IMR-90 (cell line): ENCODE data around the gene CCL13. TPM values are rescaled to one million over a fixed set of nuclear protein-coding genes. Genes with fewer than 3 reads are reported as not detected.

Source experiments
- ATAC-seq: fragments of 200-7000 bp; cut with Tn5 transposase; 2 replicates; pipeline ENCODE4 v1.9.1; 2020; ENCODE audit warnings: low read depth, mild to moderate bottlenecking, moderate library complexity
- BruUV-seq: library from RNA; stranded (reverse); fragments of 400-500 nt; replicated peaks from 2 replicates; lab custom pipeline; 2021; lab: Mats Ljungman, UMichigan
- CTCF ChIA-PET: fragments of 300-600 bp; formaldehyde crosslinking; extraction: SDS; loops from one replicate; lab custom pipeline; 2021; ENCODE audit warnings: antibody characterized with exemption; lab: Yijun Ruan, JAX
- POLR2A ChIA-PET: fragments of 300-600 bp; sonication (Branson Sonifier 250); formaldehyde crosslinking; loops from one replicate; lab custom pipeline; 2022; ENCODE audit warnings: antibody characterized with exemption; ENCODE audit not compliant: unreplicated experiment; lab: Charles Lee
- DNase-seq: peaks from one replicate; pipeline ENCODE4 v3.0.0; 2013
- H2AFZ ChIP-seq: replicated peaks from 2 replicates; pipeline ENCODE3; 2013; ENCODE audit warnings: low read length, mild to moderate bottlenecking; ENCODE audit not compliant: poor library complexity
- H2AK5ac ChIP-seq: 2 replicates; pipeline ENCODE4 v1.6.1; 2013; ENCODE audit warnings: low read depth, low read length, inconsistent platforms
- H2AK9ac ChIP-seq: replicated peaks from 2 replicates; pipeline ENCODE3; 2013; ENCODE audit warnings: mild to moderate bottlenecking, low read depth, low read length, moderate library complexity; ENCODE audit not compliant: poor library complexity
- H2BK120ac ChIP-seq: 2 replicates; pipeline ENCODE4 v1.6.1; 2013; ENCODE audit warnings: low read depth, low read length, inconsistent platforms
- H2BK15ac ChIP-seq: 3 replicates; pipeline ENCODE4 v1.6.1; 2013; ENCODE audit warnings: low read depth, low read length, inconsistent platforms
- H2BK20ac ChIP-seq: 2 replicates; pipeline ENCODE4 v1.6.1; 2013; ENCODE audit warnings: low read depth, mild to moderate bottlenecking, inconsistent platforms, low read length, moderate library complexity
- H2BK5ac ChIP-seq: 2 replicates; pipeline ENCODE4 v1.6.1; 2013; ENCODE audit warnings: mild to moderate bottlenecking, low read depth, low read length, inconsistent platforms; ENCODE audit not compliant: poor library complexity, severe bottlenecking
- H3K14ac ChIP-seq: replicated peaks from 2 replicates; pipeline ENCODE4 v1.6.1; 2013; ENCODE audit warnings: low read depth, low read length, inconsistent platforms
- H3K18ac ChIP-seq: 2 replicates; pipeline ENCODE4 v1.6.1; 2013; ENCODE audit warnings: low read depth, low read length, control low read depth
- H3K23ac ChIP-seq: 2 replicates; pipeline ENCODE4 v1.6.1; 2013; ENCODE audit warnings: low read depth, low read length, inconsistent platforms
- H3K27ac ChIP-seq: 2 replicates; pipeline ENCODE4 v1.5.1; 2013; ENCODE audit warnings: mild to moderate bottlenecking, control low read depth, low read length; ENCODE audit not compliant: insufficient read depth
- H3K27me3 ChIP-seq: 2 replicates; pipeline ENCODE4 v1.6.1; 2013; ENCODE audit warnings: low read length; ENCODE audit not compliant: control insufficient read depth, insufficient read depth
- H3K36me3 ChIP-seq: 2 replicates; pipeline ENCODE4 v1.6.1; 2013; ENCODE audit warnings: low read length, mixed read lengths; ENCODE audit not compliant: control insufficient read depth, insufficient read depth
- H3K4ac ChIP-seq: 2 replicates; pipeline ENCODE4 v1.6.1; 2013; ENCODE audit warnings: low read depth, low read length, inconsistent platforms
- H3K4me1 ChIP-seq: 2 replicates; pipeline ENCODE4 v1.6.1; 2013; ENCODE audit warnings: low read length, mixed read lengths; ENCODE audit not compliant: control insufficient read depth, insufficient read depth
- H3K4me2 ChIP-seq: 2 replicates; pipeline ENCODE4 v1.6.1; 2013; ENCODE audit warnings: low read depth, mild to moderate bottlenecking, control low read depth, low read length, moderate library complexity
- H3K4me3 ChIP-seq: 2 replicates; pipeline ENCODE4 v1.5.1; 2013; ENCODE audit warnings: low read depth, mild to moderate bottlenecking, control low read depth, low read length, moderate library complexity; ENCODE audit not compliant: insufficient read depth
- H3K56ac ChIP-seq: 2 replicates; pipeline ENCODE4 v1.6.1; 2013; ENCODE audit warnings: low read length, inconsistent platforms; ENCODE audit not compliant: insufficient read depth; ENCODE audit errors: extremely low read depth
- H3K79me1 ChIP-seq, 2 experiments: 2 replicates each; pipeline ENCODE4 v1.6.1; 2013; ENCODE audit warnings: low read length in 2 of 2, inconsistent platforms in 1 of 2, low read depth in 1 of 2
- H3K9ac ChIP-seq: 2 replicates; pipeline ENCODE4 v1.6.1; 2013; ENCODE audit warnings: low read depth, low read length, control low read depth
- H3K9me1 ChIP-seq: 2 replicates; pipeline ENCODE4 v1.6.1; 2013; ENCODE audit warnings: low read length, inconsistent platforms; ENCODE audit not compliant: insufficient read depth
- H3K9me3 ChIP-seq: 2 replicates; pipeline ENCODE4 v1.6.1; 2013; ENCODE audit warnings: low read length; ENCODE audit not compliant: control insufficient read depth, insufficient read depth
- H4K20me1 ChIP-seq: 2 replicates; pipeline ENCODE4 v1.6.1; 2013; ENCODE audit warnings: low read length, inconsistent platforms; ENCODE audit not compliant: insufficient read depth
- H4K5ac ChIP-seq: 2 replicates; pipeline ENCODE4 v1.6.1; 2013; ENCODE audit warnings: mild to moderate bottlenecking, low read depth, low read length, control low read depth
- H4K8ac ChIP-seq, 2 experiments: 2 replicates each; pipeline ENCODE4 v1.6.1; 2013; ENCODE audit warnings: low read depth in 2 of 2, low read length in 2 of 2, control low read depth in 1 of 2, inconsistent platforms in 1 of 2
- H4K91ac ChIP-seq: 2 replicates; pipeline ENCODE4 v1.6.1; 2013; ENCODE audit warnings: low read depth, low read length, inconsistent platforms; ENCODE audit not compliant: insufficient read depth
- BHLHE40 ChIP-seq: fragments of 150-350 bp; IDR thresholded peaks from 2 replicates; pipeline ENCODE4 v1.6.1; 2016; ENCODE audit warnings: mild to moderate bottlenecking, low read depth, low read length
- CEBPB ChIP-seq: IDR thresholded peaks from 2 replicates; pipeline ENCODE4 v1.6.1; 2012; ENCODE audit warnings: low read depth, low read length, improper control_type of control experiment
- CHD1 ChIP-seq: IDR thresholded peaks from 2 replicates; pipeline ENCODE4 v1.6.1; 2012; ENCODE audit warnings: low read depth, low read length, improper control_type of control experiment
- FOS ChIP-seq: fragments of 150-350 bp; IDR thresholded peaks from 2 replicates; pipeline ENCODE4 v1.6.1; 2016; ENCODE audit warnings: low read depth, low read length
- MAFK ChIP-seq: IDR thresholded peaks from 2 replicates; pipeline ENCODE4 v1.6.1; 2012; ENCODE audit warnings: low read depth, low read length, improper control_type of control experiment
- MAZ ChIP-seq: IDR thresholded peaks from 2 replicates; pipeline ENCODE4 v1.6.1; 2012; ENCODE audit warnings: low read depth, mild to moderate bottlenecking, low read length, improper control_type of control experiment, moderate library complexity, borderline replicate concordance
- MXI1 ChIP-seq: IDR thresholded peaks from 2 replicates; pipeline ENCODE4 v1.6.1; 2012; ENCODE audit warnings: low read depth, mild to moderate bottlenecking, low read length, moderate library complexity, borderline replicate concordance
- NFE2L2 ChIP-seq: fragments of 150-350 bp; IDR thresholded peaks from 2 replicates; pipeline ENCODE4 v1.6.1; 2016; ENCODE audit warnings: low read depth, mild to moderate bottlenecking, low read length
- POLR2A ChIP-seq: IDR thresholded peaks from 2 replicates; pipeline ENCODE4 v1.6.1; 2012; ENCODE audit warnings: mild to moderate bottlenecking, low read depth, low read length
- RAD21 ChIP-seq: IDR thresholded peaks from 2 replicates; pipeline ENCODE4 v1.6.1; 2012; ENCODE audit warnings: low read length, improper control_type of control experiment
- RCOR1 ChIP-seq: IDR thresholded peaks from 2 replicates; pipeline ENCODE4 v1.6.1; 2012; ENCODE audit warnings: mild to moderate bottlenecking, low read length, improper control_type of control experiment; ENCODE audit not compliant: insufficient replicate concordance
- RFX5 ChIP-seq: IDR thresholded peaks from 2 replicates; pipeline ENCODE4 v1.8.0; 2012; ENCODE audit warnings: low read depth, mild to moderate bottlenecking, low read length, moderate library complexity
- SMC3 ChIP-seq: fragments of 150-350 bp; IDR thresholded peaks from 2 replicates; pipeline ENCODE4 v1.6.1; 2016; ENCODE audit warnings: low read depth, mild to moderate bottlenecking, antibody characterized with exemption, low read length, moderate library complexity
- WGBS, 2 experiments: methylation state at CpG; one replicate each; pipeline versions ENCODE4 v1.1.5 to v1.1.7; 2013; ENCODE audit warnings: missing lambda C conversion rate in 2 of 2; ENCODE audit not compliant: insufficient read length in 1 of 2; ENCODE audit errors: extremely low coverage in 2 of 2; 5-methylcytosine and 5-hydroxymethylcytosine counted together
- dilution Hi-C: fragments of 300-500 bp; cut with HindIII; formaldehyde crosslinking; loops from one replicate; pipeline ENCODE4 v1.14.3; 2018; ENCODE audit warnings: low sequenced_read_pairs; ENCODE audit not compliant: unreplicated experiment
- in situ Hi-C: fragments of 300-500 bp; cut with MboI; formaldehyde crosslinking; loops from 3 replicates; pipeline ENCODE4 v1.14.3; 2019; ENCODE audit warnings: low sequenced_read_pairs, inconsistent platforms, mixed read lengths
- intact Hi-C: fragments of 100-400 bp; cut with micrococcal nuclease; formaldehyde crosslinking; loops from 2 replicates; pipeline ENCODE4 v1.10.0; 2022
- polyA plus RNA-seq, 3 experiments: library from polyadenylated mRNA; depleted of rRNA; stranded (reverse); fragments of >200 nt; gene quantifications; 2 replicates each; pipeline ENCODE4 v1.2.3, GENCODE V29; 2012; ENCODE audit warnings: low replicate concordance in 1 of 3
- total RNA-seq: library from RNA; depleted of rRNA; stranded (reverse); fragments of >200 nt; gene quantifications from 2 replicates; pipeline ENCODE4 v1.2.3, GENCODE V29; 2012
- TF ChIP-seq, protein P1 (sequence below): fragments of 150-350 bp; IDR thresholded peaks from 2 replicates; pipeline ENCODE4 v1.6.1; 2017; ENCODE audit warnings: mild to moderate bottlenecking, antibody characterized with exemption, low read length, low read depth
- TF ChIP-seq, protein P2 (sequence below): conservative IDR thresholded peaks from 2 replicates; pipeline ENCODE4 v1.5.1; 2012; ENCODE audit warnings: mild to moderate bottlenecking, low read depth, low read length, improper control_type of control experiment
- TF ChIP-seq, protein P3 (sequence below): fragments of 150-350 bp; IDR thresholded peaks from 2 replicates; pipeline ENCODE4 v1.6.1; 2016; ENCODE audit warnings: low read depth, mild to moderate bottlenecking, low read length, moderate library complexity, borderline replicate concordance

CCL13 gene
- total and polyA plus RNA-seq, 2 of the 4 experiments (the other 2 are of a cell fraction), result 0.18 TPM; not detected in 1

DNA sequence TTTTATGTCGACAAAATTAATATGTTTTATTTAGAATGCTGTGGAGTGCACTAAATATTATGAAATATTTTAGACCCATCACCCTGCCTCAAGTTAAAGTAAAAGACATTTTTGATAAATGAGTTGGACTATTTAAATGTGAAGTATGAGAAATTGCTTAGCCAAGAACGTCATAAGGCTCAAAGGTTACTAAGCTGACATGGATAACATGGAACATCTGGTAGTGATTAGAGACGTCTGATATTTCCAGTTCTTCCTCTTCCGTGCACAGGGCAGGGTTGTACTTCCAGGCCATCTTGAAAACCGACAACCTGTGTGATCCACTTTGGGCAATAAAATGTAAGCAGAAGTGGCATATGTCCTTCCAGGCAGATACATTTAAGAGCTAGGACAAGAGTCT is 44.2 kb upstream of the CCL13 start:
- Histone ChIP-seq H3K9me3 (no peaks in the 10 kb centered on the region), H2BK5ac (peak overlapping the region; percentile 40), H4K8ac (peak overlapping the region in 1 of 2 experiments; percentile 81; a peak in 2 of 4 replicates), H2BK15ac (0 out of 3 replicates have a peak overlapping the region, but pooled peaks have one; percentile 25), H2BK20ac (no peak overlapping the region), H4K20me1 (no peaks in the 10 kb centered on the region), H3K9ac (no peak overlapping the region), H3K4me1 (peaks cover 9% of the 10 kb centered on the region; the same call in 1 of the 2 replicates), H2BK120ac (peak overlapping the region; percentile 16; the same call in 1 of the 2 replicates), H3K9me1 (no peaks in the 10 kb centered on the region), H3K79me1 (no peaks in the 10 kb centered on the region), H3K4me3 (no peak overlapping the region), H3K36me3 (no peaks in the 10 kb centered on the region), H2AK5ac (peak overlapping the region; percentile 29; the same call in 1 of the 2 replicates), H3K56ac (no peak overlapping the region; the same call in 1 of the 2 replicates), H3K4me2 (no peak overlapping the region), H3K27ac (peak overlapping the region; percentile 93; the same call in 1 of the 2 replicates), H4K5ac (peak overlapping the region; percentile 57), H2AFZ (no peak overlapping the region), H3K14ac (no peak overlapping the region), H3K18ac (peak overlapping the region; percentile 74), H2AK9ac (no peak overlapping the region), H4K91ac (peak overlapping the region; percentile 78; the same call in 1 of the 2 replicates), H3K23ac (no peak overlapping the region), H3K27me3 (no peaks in the 10 kb centered on the region), H3K4ac (0 out of 2 replicates have a peak overlapping the region, but pooled peaks have one; percentile 22)
- DNase-seq, result peak; percentile 76
- in situ Hi-C loops (no loop called here), intact Hi-C loops (loop anchor here (5.0 kb wide), 1 partner anchor 40 kb away; no protein-coding TSS in a partner anchor), dilution Hi-C loops (no loop called here)
- BruUV-seq, result no TSS peak
- TF ChIP-seq CHD1 (no peak), BHLHE40 (no peak), MAZ (no peak), RCOR1 (no peak), MAFK (no peak), SMC3 (no peak), CEBPB (no peak), FOS (no peak), RAD21 (no peak), NFE2L2 (no peak), RFX5 (no peak), POLR2A (no peak), MXI1 (no peak)
- TF ChIP-seq, protein P1, sequence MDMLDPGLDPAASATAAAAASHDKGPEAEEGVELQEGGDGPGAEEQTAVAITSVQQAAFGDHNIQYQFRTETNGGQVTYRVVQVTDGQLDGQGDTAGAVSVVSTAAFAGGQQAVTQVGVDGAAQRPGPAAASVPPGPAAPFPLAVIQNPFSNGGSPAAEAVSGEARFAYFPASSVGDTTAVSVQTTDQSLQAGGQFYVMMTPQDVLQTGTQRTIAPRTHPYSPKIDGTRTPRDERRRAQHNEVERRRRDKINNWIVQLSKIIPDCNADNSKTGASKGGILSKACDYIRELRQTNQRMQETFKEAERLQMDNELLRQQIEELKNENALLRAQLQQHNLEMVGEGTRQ, result no peak
- TF ChIP-seq, protein P2, sequence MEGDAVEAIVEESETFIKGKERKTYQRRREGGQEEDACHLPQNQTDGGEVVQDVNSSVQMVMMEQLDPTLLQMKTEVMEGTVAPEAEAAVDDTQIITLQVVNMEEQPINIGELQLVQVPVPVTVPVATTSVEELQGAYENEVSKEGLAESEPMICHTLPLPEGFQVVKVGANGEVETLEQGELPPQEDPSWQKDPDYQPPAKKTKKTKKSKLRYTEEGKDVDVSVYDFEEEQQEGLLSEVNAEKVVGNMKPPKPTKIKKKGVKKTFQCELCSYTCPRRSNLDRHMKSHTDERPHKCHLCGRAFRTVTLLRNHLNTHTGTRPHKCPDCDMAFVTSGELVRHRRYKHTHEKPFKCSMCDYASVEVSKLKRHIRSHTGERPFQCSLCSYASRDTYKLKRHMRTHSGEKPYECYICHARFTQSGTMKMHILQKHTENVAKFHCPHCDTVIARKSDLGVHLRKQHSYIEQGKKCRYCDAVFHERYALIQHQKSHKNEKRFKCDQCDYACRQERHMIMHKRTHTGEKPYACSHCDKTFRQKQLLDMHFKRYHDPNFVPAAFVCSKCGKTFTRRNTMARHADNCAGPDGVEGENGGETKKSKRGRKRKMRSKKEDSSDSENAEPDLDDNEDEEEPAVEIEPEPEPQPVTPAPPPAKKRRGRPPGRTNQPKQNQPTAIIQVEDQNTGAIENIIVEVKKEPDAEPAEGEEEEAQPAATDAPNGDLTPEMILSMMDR, result no peak
- TF ChIP-seq, protein P3, sequence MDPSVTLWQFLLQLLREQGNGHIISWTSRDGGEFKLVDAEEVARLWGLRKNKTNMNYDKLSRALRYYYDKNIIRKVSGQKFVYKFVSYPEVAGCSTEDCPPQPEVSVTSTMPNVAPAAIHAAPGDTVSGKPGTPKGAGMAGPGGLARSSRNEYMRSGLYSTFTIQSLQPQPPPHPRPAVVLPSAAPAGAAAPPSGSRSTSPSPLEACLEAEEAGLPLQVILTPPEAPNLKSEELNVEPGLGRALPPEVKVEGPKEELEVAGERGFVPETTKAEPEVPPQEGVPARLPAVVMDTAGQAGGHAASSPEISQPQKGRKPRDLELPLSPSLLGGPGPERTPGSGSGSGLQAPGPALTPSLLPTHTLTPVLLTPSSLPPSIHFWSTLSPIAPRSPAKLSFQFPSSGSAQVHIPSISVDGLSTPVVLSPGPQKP, result no peak
- POLR2A ChIA-PET, result no interaction called here
- CTCF ChIA-PET, result interaction anchor here (1.7 kb wide), 1 partner anchor 50 kb away, joined by 7 read pairs; no protein-coding TSS in a partner anchor
- 43% methylated on average over 2 of the region's 5 CpGs; no CpG with 5 or more reads in 1 of the 2 experiments for WGBS, 2 experiments
- peak; percentile 32; the same call in 1 of the 2 replicates for ATAC-seq
